SK-MEL-5 (cell line): ENCODE data around the gene CALML6. TPM values are rescaled to one million over a fixed set of nuclear protein-coding genes. Genes with fewer than 3 reads are reported as not detected.
"Not testable (repeated sequence)": the region's sequence is repeated elsewhere in the genome, so short reads cannot be mapped to it uniquely, and the experiment has no call there.

Experiments
- DNase-seq: peaks from one replicate; pipeline ENCODE4 v3.0.0-alpha.2; 2016; ENCODE audit warnings: low read depth, low spot score
- in situ Hi-C: cut with HindIII; loops from 2 replicates; pipeline ENCODE4 v1.10.0; 2016; ENCODE audit warnings: low sequenced_read_pairs, high pct_unique_total_duplicates, low pct_unique_long_range_greater_than_20kb
- total RNA-seq: library from RNA; depleted of rRNA; stranded (reverse); fragments of >200 nt; shearing (Covaris generic); gene quantifications from 2 replicates; pipeline ENCODE4 v1.2.3, GENCODE V29; 2014

Gene CALML6
- total RNA-seq, 1 experiment from 2014 or later = 0.08 TPM

DNA sequence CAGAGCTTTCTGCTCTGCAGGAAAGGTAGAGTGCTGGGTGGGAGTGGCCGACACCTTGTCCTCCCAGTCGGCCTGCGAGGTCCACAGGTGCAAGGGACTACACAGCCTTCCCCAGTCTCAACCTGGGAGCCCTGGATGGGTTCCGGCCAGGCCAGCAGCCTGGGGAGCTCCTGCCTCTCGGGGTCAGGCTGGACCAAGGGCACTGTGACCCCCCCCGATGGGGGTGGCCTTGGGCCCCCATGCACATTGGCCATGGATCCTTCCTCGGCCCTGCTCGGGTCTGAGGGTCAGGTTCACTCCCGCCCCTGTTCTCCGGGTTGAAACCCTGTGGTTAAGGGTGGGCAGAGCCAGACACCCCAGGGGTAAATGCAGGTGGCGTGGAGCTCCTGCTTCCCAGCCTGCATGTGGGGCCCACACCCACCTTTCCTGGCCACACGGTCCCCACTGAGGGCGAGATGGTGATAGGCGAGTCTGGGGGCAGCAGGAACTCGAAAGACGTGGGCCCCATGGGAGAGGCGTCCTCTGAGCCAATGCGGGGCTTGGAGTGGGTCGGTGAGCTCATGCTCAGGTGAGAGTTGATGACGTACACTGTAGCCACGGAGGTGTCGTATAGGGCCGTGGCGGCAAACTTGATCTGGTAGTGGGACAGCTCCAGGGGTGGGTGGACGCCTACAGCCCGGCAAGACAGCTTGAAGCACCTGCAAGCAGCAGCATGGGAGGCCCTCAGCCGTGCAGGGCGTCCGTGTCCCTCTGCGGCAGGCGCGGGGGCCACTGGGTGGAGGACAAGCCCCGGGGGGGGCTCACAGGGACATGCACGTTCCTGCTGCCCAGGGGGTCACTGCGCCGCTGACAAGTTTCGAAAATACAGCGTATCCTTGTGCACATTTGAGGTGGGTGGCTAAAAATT is 14.8 kb downstream of the CALML6 start:
- no peak for DNase-seq
- in situ Hi-C loops = no loop called here

DNA sequence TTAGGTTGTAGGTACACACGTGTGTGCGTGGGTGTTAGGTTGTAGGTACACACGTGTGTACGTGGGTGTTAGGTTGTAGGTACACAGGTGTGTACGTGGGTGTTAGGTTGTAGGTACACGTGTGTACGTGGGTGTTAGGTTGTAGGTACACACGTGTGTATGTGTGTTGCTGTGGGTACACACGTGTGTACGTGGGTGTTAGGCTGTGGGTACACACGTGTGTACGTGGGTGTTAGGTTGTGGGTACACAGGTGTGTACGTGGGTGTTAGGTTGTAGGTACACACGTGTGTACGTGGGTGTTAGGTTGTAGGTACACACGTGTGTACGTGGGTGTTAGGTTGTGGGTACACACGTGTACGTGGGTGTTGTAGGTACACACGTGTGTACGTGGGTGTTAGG is 19.8 kb downstream of the CALML6 start:
- in situ Hi-C loops, DNase-seq: not testable (repeated sequence)

DNA sequence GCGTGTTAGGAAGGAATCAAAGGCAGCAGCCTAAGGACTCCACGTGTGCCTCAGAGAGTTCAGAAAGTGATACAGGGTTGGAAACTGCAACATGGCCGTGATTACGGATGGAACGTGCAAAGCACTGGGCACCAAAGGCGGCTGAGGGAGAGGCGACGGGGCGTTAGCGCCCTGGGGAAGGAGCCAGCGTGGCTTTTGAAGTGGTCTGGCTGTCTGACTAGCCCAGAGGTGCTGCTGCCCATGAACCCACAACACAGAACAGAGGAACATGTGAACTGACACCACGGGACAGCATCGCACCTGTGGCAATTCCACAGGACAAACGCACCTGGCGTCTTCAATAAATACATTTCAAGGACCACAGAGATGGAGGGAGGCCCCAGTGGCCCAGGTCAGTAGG is 22.0 kb downstream of the CALML6 start:
- in situ Hi-C loops = no loop called here
- no peak for DNase-seq

DNA sequence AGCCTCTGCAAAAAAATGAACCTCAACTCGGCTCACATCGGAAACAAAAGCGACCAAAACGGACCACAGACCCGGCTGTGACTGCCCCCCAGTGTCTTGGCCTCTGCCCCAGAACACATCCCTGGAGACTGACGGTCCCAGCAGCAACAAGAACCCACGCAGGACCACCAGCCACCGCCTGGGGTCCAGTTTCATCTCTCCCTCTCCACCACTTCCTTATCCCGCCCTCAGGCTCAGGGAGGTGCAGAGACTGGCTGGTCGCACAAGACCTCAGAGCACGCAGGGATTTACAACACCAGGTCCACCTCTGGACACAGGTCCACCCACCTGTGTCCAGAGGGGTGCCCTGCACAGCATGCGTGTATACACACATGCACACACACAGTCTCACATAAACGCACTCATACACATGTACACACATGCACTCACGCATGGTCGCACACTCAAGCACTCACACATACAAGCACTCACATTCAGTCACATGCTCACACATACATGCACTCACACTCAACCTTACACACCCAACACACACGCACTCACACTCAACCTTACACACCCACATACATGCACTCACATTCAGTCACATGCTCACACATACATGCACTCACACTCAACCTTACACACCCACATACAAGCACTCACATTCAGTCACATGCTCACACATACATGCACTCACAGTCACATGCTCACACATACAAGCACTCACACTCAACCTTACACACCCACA is 22.7 kb downstream of the CALML6 start:
- DNase-seq = no peak
- in situ Hi-C loops = no loop called here

DNA sequence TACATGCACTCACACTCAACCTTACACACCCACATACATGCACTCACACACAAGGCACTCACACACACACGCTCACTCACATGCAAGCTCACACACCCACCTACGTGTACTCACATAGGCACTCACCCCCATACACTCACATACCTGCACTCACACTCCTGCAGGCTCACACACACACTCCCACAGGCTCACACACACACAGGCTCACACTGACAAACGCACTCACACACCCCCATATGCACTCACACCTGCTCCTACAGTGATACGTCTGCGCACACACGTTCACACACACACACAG is 23.2 kb downstream of the CALML6 start:
- DNase-seq = no peak
- in situ Hi-C loops = no loop called here

DNA sequence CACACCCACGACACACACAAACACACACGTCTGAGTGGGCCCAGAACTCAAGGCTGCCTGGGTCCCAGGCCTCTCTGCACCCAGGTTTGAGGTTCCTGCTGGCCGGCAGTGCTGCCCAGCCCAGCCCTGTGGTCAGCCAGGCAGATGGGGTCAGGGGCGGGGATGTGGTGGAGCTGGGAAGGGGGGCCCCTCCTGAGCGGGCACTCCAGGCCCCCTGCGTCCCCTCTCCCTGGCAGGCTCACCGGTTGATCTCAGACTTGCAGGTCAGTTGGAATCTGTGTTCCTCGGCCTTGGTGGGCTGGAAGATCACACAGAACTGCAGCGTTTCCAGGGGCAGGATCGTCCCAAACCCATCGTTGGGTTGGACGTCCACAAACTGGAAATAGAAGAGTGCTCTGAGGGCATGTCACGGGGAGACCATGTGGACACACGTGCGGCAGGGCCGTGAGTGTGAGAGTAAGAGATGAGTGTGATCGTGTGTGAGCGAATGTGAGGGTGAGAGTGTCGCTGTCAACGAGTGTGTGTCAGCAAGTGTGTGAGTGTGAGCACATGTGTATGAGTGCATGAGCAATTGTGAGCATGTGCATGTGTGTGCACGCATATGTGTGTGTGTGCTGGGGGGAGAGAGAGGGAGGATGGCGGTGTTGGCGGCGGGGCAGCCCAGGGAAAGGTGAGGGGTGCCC is 23.7 kb downstream of the CALML6 start:
- in situ Hi-C loops = no loop called here
- DNase-seq = no peak

DNA sequence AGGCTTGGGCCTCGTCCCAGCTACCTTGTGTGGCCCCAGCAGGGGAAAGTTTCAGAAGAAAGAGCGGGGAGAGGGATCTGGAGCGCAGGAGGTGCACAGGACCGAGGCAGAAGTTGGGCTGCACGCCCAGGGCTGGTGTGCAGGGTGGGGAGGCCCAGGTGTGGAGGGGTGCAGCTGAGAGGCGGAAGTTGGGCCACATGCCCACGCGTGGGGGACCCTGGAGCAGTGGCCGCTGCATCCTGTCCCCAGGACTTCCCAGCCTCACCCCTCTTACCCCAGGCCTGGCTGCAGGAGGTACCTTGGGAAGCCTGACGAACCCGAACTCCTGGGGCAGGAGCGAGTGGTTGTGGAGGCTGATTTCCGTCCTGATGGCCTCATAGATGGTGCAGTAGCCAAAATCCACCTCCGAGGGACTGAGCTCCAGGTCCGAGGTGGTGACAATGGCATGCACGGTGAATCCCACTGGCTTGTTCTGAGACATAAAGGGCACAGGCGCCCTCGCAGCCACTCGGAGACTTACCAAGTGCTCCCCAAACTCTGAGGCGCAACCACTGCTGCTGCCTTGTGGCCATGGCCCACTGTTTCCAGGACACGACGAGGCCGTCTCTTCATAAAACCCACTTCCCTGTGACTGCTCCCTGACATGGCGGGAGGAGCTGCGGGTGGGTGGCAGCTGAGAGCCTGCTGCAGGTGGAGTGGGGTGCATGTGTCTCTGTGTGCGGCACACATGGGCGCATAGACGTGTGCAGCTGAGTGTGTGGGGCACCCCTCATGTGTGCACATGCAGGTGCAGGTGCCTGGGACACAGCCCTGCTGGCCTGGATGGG is 24.4 kb downstream of the CALML6 start:
- in situ Hi-C loops = no loop called here

DNA sequence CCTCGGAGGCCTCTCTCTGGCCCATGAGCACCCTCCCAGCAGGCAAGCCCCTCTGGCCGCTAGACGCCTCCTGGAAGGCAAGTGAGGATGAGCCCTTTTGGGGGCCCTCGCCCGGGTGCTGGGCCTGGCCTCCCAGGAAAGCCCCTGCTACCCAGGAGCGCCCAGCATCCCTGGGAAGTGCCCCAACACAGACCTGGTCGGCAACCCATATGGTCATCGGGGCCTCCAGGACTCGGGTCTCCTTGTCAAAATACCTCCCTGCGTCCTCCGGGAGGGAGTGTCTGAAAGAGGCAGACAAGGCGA is 25.0 kb downstream of the CALML6 start:
- DNase-seq = no peak
- in situ Hi-C loops = no loop called here

More for the DNA sequence above, 24.4 kb downstream of the CALML6 start:
- DNase-seq = no peak

DNA sequence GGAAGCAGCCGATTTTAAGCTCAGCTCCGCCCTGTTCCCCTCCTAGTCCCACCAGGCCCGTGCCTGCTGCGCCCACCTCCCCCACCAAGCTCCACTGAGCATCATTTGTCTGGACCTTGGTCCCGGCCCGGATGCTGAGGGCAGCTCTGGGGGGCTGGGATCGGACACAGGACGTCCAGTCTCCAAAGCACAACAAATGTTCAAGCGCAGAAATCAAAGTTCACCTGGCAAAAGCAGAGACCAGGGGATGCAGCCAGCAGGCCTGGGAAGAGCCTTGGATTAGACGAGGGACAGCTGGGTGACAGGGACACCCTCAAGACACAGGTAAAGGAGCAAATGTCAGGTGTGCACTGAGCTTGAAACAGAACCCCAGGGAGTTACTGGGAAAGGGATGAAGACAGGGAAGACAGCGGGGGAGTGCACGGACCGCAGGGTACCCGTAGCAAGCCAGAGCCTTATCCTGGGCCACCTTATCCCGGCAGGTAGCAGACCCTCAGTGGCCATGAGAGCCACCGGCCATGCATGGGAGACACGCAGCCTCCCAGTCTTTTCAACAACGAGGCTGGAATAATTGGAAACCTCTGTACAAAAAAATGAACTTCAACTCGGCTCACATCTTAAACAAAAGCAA is 26.3 kb downstream of the CALML6 start:
- in situ Hi-C loops = no loop called here
- DNase-seq = no peak

DNA sequence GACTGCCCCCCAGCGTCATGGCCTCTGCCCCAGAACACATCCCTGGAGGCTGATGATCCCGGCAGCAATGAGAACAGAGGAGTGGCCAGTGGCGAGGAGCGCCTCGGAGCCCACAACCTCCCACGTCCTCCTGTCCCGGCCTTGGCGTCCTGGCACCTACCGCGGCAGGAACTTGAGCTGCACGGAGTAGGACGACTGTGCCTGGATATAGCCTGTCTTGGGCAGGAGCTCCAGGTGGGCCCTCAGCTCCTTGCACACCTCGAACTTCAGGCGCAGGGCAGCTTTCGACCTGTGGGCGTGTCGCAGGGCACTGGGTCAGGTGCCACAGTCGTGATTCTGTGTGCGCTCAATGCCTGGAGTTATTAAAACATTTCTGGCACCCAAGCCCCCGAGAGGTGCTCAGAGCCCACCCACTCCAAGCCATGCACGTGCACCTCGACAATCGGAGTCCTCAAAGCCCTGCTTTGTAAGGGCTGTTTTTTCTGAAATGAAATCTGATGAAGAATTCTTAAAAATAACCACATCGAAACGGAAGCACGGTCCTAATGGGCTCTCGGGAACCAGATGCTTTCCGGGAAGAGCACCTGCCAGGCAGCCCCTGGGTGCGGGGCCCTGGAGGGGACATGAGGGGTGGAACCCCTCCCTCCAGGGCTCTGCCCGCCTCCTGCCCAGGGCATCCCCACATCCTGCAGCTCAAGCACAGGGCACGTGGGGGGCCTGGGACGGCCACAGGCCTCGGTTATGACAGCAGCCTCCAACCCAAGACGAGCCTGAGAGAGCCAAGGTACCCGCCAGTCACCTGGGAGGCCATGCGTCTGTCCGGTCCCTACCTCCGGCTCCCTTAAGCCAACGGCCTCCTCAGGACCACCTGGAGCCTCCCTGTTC is 27.1 kb downstream of the CALML6 start:
- in situ Hi-C loops = no loop called here
- no peak for DNase-seq

DNA sequence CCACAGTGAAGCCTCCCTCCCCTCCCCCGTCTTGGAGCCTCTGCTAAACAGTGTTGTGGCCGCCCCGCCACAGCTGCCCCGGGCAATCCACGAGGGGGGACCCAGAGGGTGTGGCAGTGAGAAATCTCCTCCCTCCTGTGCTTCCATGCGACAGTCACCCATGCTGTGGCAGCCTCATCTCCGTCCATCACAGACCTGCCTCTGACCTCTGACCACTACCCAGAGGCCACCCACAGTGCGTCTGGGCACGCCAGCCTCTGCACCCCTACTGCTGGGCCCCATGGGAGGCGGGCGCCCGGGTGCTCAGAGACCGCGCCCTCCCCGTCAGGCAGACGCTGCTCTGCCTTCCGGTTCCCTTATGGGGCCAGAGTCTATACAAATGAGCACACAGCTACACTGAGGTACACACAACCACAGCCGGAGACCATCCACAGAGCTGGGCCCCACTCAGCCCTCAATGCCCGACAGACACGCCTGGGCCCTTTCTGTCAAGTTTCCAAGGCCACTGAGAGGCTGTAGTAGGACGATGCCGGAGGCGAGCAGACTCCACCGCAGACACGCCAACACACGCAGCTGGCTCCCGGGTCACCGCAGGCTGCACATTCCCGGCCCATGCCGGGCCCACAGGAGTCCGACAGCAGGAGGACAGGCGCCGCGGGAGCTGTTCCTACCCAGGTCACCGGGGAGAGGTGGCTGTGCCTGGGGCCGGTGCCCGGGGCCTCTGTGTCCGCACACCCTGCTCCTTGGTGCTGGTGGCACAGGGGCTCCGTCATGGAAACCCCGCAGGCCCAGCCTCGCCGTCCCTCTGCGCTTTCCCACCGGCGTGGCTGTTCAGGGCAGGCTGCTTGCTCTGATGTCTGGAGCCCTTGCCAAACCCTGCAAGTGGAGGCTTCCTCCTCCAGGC is 27.9 kb downstream of the CALML6 start:
- DNase-seq = no peak
- in situ Hi-C loops = no loop called here

DNA sequence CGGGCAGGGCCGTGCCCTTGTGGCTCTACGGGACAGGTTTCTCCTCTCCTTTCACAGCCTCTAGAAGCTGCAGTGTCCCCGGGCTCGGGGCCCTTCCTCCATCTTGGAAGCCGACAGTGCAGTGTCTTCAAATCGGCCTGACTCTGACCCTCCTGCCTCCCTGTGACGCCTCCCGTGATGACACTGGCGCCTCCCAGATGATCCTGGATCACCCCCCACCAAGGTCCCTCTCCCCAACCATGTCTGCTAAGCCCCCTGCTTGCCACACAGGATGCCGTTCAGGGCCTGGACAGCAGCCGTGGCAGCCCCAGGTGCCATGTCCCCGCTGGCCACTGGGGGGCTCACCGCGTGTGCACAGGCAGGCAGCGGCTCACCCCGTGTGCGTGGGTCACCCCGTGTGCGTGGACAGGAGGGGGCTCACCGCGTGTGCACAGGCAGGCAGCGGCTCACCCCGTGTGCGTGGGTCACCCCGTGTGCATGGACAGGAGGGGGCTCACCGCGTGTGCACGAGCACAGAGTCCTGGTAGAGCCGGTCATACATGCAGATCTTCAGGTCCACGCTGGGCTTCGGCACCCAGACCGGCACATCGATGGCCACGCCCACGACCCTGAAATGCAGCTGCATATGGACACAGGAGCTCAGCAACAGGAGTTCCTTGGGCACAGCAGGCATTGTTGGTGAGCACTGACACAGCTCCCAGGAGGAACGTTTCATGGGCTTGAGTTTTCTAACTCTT is 28.9 kb downstream of the CALML6 start:
- DNase-seq = peak; percentile 68
- in situ Hi-C loops = no loop called here

DNA sequence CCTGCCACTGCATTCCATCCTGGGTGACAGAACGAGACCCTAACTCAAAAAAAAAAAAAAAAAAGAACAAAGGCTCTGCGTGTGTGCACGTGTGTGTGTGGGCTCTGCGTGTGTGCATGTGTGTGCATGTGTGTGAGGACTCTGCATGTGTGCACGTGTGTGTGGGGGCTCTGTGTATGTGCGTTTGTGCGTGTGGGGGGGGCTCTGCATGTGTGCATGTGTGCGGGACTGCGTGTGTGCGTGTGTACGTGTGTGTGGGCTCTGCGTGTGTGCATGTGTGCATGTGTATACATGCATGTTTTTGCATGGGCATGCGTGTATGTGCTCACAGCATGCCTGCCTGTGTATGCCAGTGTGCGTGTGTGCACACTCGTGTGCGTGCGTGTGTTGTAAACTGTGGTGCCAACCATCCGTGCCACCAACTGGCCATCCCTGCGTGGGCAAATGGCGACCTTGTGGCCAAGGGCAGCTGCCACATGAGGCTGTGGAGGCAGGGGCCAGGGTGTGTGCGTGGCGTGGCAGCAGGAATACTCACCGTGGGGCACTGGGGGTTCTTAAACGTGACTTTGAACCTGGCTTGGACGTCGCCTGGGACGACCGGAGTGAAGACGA is 30.8 kb downstream of the CALML6 start:
- in situ Hi-C loops = no loop called here
- no peak for DNase-seq

DNA sequence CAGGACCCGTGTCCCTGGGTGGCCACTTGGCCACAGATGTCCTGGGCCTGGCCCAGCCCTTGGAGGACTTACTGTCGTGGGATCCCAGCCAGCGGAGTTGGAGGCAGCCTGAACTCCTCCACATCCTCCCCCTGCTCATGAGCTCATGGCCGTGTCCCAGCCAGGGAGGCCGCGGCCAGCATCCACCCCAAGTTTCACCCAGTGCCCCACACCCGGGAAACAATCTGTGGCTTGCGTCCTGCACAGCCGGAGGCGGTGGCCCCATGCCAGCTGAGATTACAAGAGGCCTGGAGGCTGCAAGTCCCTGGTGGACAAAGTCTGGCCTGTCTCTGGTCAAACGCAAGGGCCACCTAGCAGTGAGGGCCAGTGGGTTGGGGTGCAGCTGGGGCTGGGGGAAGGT is 31.5 kb downstream of the CALML6 start:
- in situ Hi-C loops = no loop called here
- DNase-seq = no peak

DNA sequence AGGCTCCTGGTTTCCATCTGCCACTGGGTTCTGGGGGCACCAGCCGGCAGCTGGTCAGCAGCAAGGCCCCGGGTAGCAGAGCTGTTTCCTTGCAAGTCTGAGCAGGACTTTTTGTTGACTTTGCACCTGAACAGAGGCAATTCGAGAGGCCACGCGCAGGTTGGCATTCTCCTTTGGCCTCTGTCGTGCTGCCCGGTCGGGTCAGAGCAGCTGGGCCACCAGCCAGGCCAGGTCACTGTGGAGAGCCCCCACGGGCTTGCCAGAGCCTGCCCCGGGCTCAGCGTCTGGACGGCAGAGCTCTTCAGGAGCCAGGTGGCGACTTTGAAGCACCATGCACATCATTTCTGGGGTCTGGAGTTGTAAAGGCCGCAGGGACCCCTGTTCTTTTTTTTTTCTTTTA is 32.4 kb downstream of the CALML6 start:
- in situ Hi-C loops = no loop called here
- no peak for DNase-seq
